Mucosa of descending colon (tissue), 3 donors: ENCODE results near the gene SYNE3. TPM values are rescaled to one million over a fixed set of nuclear protein-coding genes. Genes with fewer than 3 reads are reported as not detected.

Experiments
- ATAC-seq: fragments of 200-7000 bp; cut with Tn5 transposase; one replicate; pipeline ENCODE4 v1.9.1; 2020; ENCODE audit warnings: mild to moderate bottlenecking, moderate library complexity
- DNase-seq, 3 donors: peaks; one replicate each; pipeline ENCODE4 v3.0.0-alpha.2; 2020
- H3K36me3 ChIP-seq: fragments of 200-600 bp; one replicate; pipeline ENCODE4 v1.8.0; 2021; ENCODE audit warnings: low read depth, mild to moderate bottlenecking
- H3K4me1 ChIP-seq: fragments of 200-600 bp; one replicate; pipeline ENCODE4 v1.8.0; 2021; ENCODE audit warnings: low read depth, mild to moderate bottlenecking
- H3K4me3 ChIP-seq: fragments of 200-600 bp; one replicate; pipeline ENCODE4 v1.8.0; 2021; ENCODE audit warnings: mild to moderate bottlenecking
- H3K9me3 ChIP-seq: fragments of 200-600 bp; one replicate; pipeline ENCODE4 v1.8.0; 2021; ENCODE audit warnings: mild to moderate bottlenecking
- CTCF ChIP-seq: fragments of 200-600 bp; IDR thresholded peaks from one replicate; pipeline ENCODE4 v1.8.0; 2022; ENCODE audit warnings: antibody characterized with exemption, mild to moderate bottlenecking
- intact Hi-C, 2 donors: fragments of 100-400 bp; cut with DNase I in 1 of 2; cut with micrococcal nuclease in 1 of 2; formaldehyde crosslinking; loops; one replicate each; pipeline versions ENCODE4 v1.11.0 to v1.11.1; 2022; cut with DNase I, micrococcal nuclease
- total RNA-seq, 3 donors: library from RNA; stranded (reverse); fragmentation: NEBNext Ultra II Directional in 2 of 3; extraction: Animal tissue kit (Norgen Biotek cat#: 25700) in 2 of 3; gene quantifications; one replicate each; pipeline versions ENCODE4 v1.2.1 to v1.2.4, GENCODE V29; 2021 to 2023
- donor health status: DM: no; HTN: no; CAD: no; lungs with moderate emphysema.
- donor health status: DM: no; HTN: no; CAD: no.
- donor health status: DM: no; HTN: yes; CAD: no.

Gene SYNE3
- total RNA-seq, 3 donors from 2014 or later: 13.8 to 16.4 (median 13.9) TPM

GRCh38 chr14:95521001-95521400 is 4.6 kb upstream of the SYNE3 start:
- Histone ChIP-seq H3K36me3 (no peaks in the 10 kb centered on the region), H3K4me1 (peaks cover 46% of the 10 kb centered on the region), H3K9me3 (no peaks in the 10 kb centered on the region), H3K4me3 (no peak overlapping the region)
- ATAC-seq (no peak), DNase-seq (no peak)
- TF ChIP-seq CTCF: no peak
- intact Hi-C loops: no loop called here

DNA sequence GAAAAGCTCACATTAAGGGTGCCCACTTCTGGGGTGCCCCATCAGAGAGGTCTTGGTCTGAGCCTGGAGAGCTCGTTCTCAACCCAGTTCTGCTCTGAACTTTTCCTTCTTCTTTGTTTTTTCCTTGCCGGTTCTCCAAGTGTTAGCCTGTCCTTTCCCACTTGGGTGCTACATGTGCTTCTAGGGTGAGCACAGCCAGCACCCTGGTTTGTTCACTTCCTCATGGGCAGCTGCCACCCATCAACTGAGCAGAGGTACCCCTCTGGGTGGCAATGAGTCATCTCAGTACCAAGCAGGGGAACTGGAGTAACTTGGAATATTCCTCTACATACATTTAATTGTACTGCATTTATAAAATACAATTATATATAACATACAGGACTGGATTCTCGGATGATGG is 3.9 kb upstream of the SYNE3 start:
- Histone ChIP-seq H3K36me3 (no peaks in the 10 kb centered on the region), H3K4me1 (peaks cover 51% of the 10 kb centered on the region), H3K4me3 (no peak overlapping the region), H3K9me3 (no peaks in the 10 kb centered on the region)
- peak in 1 of 3 donors; percentile 11 for DNase-seq
- ATAC-seq: no peak
- intact Hi-C loops: no loop called here
- no peak for TF ChIP-seq CTCF

DNA sequence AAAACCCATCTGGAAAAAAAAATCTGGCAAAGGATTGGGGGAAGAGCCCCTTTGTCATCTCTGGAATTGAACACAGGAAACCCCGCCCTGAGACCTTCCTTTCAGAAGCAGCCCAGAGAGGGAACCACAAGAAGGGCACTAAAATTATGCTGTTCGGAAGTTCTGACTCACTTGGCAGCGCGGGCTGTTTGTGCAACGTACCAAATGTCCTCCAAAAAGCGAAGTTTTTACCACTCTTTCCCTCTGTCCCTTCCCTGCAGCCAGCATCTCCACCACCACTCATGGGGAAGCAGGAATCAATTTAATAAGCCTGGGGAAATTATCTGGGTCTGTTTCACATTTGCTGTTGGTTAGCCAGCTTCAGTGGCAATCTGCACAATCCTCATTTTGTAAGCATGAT is 3.2 kb upstream of the SYNE3 start:
- H3K36me3 ChIP-seq: no peaks in the 10 kb centered on the region
- peak; percentile 5 for ATAC-seq
- no peak for TF ChIP-seq CTCF
- H3K4me1 ChIP-seq: peaks cover 52% of the 10 kb centered on the region
- H3K9me3 ChIP-seq: no peaks in the 10 kb centered on the region
- intact Hi-C loops: no loop called here
- DNase-seq: peak in 2 of 3 donors; percentile 63 to 73
- no peak overlapping the region for H3K4me3 ChIP-seq

DNA sequence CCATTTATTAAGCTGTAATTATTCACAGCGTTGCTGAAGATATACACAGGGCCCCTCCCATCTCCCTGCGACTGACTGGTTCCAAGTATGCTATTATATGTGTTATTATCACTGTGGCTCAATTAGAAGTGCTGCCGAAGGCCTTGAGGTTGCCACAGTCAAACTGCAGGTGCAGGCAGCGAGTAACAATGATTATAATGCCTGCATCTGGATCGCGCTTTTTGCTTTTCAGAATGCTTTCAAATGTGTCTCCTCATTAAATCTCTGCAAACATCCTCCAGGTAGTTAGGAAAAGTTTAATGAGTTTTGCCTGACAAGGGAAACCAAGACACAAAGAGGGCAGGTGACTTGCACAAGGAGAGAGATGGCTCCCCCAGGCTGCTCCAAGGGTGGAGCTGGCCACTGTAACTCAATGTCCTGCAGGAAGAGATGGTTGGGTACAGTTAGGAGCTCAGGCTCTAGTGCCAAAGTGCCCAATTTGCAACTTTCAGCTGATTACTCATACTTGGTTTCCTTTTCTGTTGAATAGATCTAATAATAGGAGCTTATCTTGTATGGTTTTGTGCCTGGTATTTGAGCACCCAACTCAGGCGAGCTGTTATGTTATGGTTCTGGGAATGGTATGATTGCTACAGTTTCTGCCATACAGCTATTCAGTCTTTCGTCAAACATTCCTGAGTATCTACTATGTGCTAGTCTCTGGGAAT is 1.7 kb upstream of the SYNE3 start:
- intact Hi-C loops: no loop called here
- H3K36me3 ChIP-seq: no peaks in the 10 kb centered on the region
- DNase-seq (peak in 1 of 3 donors; percentile 27), ATAC-seq (no peak)
- H3K4me3 ChIP-seq: no peak overlapping the region
- H3K9me3 ChIP-seq: no peaks in the 10 kb centered on the region
- TF ChIP-seq CTCF: no peak
- H3K4me1 ChIP-seq: peaks cover 39% of the 10 kb centered on the region

GRCh38 chr14:95515596-95516552 is 576 bp downstream of the SYNE3 start:
- TF ChIP-seq CTCF: no peak
- DNase-seq: peak; percentile 75 to 90 (median 84)
- no peaks in the 10 kb centered on the region for H3K9me3 ChIP-seq
- intact Hi-C loops: no loop called here
- H3K4me3 ChIP-seq: peak overlapping the region; percentile 50
- H3K36me3 ChIP-seq: no peaks in the 10 kb centered on the region
- H3K4me1 ChIP-seq: peaks cover 34% of the 10 kb centered on the region
- ATAC-seq: peak; percentile 79
